Loucy (cell line): Measurements from ENCODE around the gene KSR1.

Source experiments
- H2AFZ ChIP-seq: fragments of 200-600 bp; sonication (generic); 2 replicates; pipeline ENCODE4 v1.6.0; 2016; ENCODE audit warnings: antibody characterized with exemption, mild to moderate bottlenecking, low read length, moderate library complexity
- H3F3A ChIP-seq: fragments of 200-600 bp; 2 replicates; pipeline ENCODE4 v1.6.0; 2016; ENCODE audit warnings: antibody characterized with exemption, low read depth, mild to moderate bottlenecking
- H3K27me3 ChIP-seq: fragments of 200-600 bp; sonication (generic); 2 replicates; pipeline ENCODE4 v1.6.1; 2014; ENCODE audit warnings: low read length, mild to moderate bottlenecking; ENCODE audit not compliant: insufficient read depth, poor library complexity, severe bottlenecking
- H3K36me3 ChIP-seq: fragments of 200-600 bp; sonication (generic); 2 replicates; pipeline ENCODE4 v1.6.1; 2016; ENCODE audit warnings: low read length; ENCODE audit not compliant: insufficient read depth
- H3K4me1 ChIP-seq: fragments of 200-600 bp; sonication (generic); 2 replicates; pipeline ENCODE4 v1.5.1; 2014; ENCODE audit warnings: low read length, mild to moderate bottlenecking; ENCODE audit not compliant: insufficient read depth, poor library complexity, severe bottlenecking
- H3K4me2 ChIP-seq: fragments of 200-600 bp; sonication (generic); 2 replicates; pipeline ENCODE4 v1.6.0; 2014; ENCODE audit warnings: antibody characterized with exemption, low read length, low read depth, mild to moderate bottlenecking; ENCODE audit not compliant: poor library complexity, severe bottlenecking
- H3K4me3 ChIP-seq: fragments of 200-600 bp; sonication (generic); 2 replicates; pipeline ENCODE4 v1.5.1; 2014; ENCODE audit warnings: low read length, mild to moderate bottlenecking, mixed read lengths; ENCODE audit not compliant: poor library complexity, severe bottlenecking
- H3K79me2 ChIP-seq: fragments of 200-600 bp; sonication (generic); 2 replicates; pipeline ENCODE4 v1.6.1; 2014; ENCODE audit warnings: low read length; ENCODE audit not compliant: insufficient read depth
- H3K9ac ChIP-seq: fragments of 200-600 bp; sonication (generic); 2 replicates; pipeline ENCODE4 v1.6.0; 2014; ENCODE audit warnings: mild to moderate bottlenecking, low read depth, low read length, moderate library complexity; ENCODE audit not compliant: poor library complexity, severe bottlenecking
- H3K9me2 ChIP-seq: fragments of 200-600 bp; sonication (generic); replicated peaks from 2 replicates; pipeline ENCODE4 v1.6.1; 2016; ENCODE audit warnings: low read depth, low read length, mixed read lengths
- H3K9me3 ChIP-seq: fragments of 200-600 bp; sonication (generic); 2 replicates; pipeline ENCODE4 v1.6.1; 2014; ENCODE audit warnings: mild to moderate bottlenecking, antibody characterized with exemption, low read length, low read depth; ENCODE audit not compliant: insufficient read depth
- H4K20me1 ChIP-seq: fragments of 200-600 bp; sonication (generic); 2 replicates; pipeline ENCODE4 v1.6.0; 2014; ENCODE audit warnings: antibody characterized with exemption, low read length, mild to moderate bottlenecking; ENCODE audit not compliant: insufficient read depth, poor library complexity, severe bottlenecking
- CTCF ChIP-seq: fragments of 200-600 bp; sonication (generic); conservative IDR thresholded peaks from 2 replicates; pipeline ENCODE4 v1.5.1; 2014; ENCODE audit warnings: mild to moderate bottlenecking, antibody characterized with exemption, low read length
- EZH2phosphoT487 ChIP-seq: fragments of 200-600 bp; IDR thresholded peaks from 2 replicates; pipeline ENCODE4 v1.6.1; 2018; ENCODE audit warnings: antibody characterized with exemption, mild to moderate bottlenecking, moderate library complexity, borderline replicate concordance

Gene KSR1

DNA sequence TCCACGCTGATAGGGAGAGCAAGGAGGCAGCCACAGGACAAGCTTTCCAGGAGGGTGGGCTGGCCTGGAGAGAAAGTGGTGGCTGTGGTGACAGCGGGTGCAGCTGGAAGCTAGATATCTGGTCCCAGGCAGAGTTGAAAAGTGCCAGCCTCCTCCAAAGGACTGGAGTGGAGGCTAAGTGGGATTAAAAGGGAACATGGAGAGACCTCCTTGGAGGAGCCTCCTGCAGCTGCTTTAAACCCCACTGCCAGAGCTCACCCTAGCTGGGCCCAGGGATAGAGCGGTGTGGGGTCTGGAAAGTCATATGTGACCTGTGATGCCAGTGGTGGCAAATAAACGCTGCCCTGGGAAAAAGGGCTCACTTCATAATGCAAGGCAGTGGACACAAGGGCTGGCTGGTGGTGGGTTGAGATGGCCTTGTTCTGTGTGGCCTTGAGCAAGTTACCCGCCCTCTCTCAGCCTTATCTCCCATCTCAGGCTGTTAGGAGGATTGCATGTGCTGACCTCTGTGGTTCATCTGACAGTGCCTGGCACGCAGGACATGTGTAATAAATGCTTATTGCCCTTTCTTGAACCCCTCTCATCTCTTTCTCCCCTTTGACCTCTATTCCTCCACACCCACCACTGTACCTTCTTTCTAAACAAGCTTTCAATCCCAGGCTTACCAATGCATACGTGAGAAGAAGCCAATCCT lies 113.8 kb downstream of the KSR1 start:
- Histone ChIP-seq H3K9me2 (no peaks in the 10 kb centered on the region), H4K20me1 (no peaks in the 10 kb centered on the region), H3K4me1 (peaks cover 65% of the 10 kb centered on the region), H3F3A (0 out of 2 replicates have a peak, but pooled peaks cover 4% of the 10 kb centered on the region), H3K4me2 (no peak overlapping the region), H3K9ac (peak overlapping the region; percentile 11), H3K4me3 (no peak overlapping the region), H3K36me3 (no peaks in the 10 kb centered on the region), H3K79me2 (peaks cover 20% of the 10 kb centered on the region; the same call in 1 of the 2 replicates), H2AFZ (no peak overlapping the region), H3K9me3 (no peaks in the 10 kb centered on the region), H3K27me3 (no peaks in the 10 kb centered on the region)
- no peak for TF ChIP-seq CTCF
- no peak for TF ChIP-seq EZH2phosphoT487

DNA sequence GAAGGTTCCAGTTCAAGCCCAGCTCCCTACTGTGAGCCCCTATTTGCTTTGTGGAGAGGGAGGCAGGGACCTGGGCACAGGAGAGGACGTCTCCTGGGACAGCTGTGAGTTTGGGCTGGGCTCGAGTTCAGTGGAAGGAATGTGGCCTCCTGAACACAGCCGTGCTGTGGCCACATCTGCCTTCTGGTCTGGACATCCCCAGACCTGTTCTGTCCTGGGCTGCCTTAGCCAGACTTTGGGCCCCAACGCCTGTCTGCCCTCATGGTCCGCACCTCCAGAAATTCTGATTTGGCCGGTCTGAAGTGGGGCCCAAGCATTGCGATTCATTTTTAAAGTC lies 114.3 kb downstream of the KSR1 start:
- H4K20me1 ChIP-seq = no peaks in the 10 kb centered on the region
- peaks cover 24% of the 10 kb centered on the region; the same call in 1 of the 2 replicates for H3K79me2 ChIP-seq
- 0 out of 2 replicates have a peak, but pooled peaks cover 4% of the 10 kb centered on the region for H3F3A ChIP-seq
- no peaks in the 10 kb centered on the region for H3K36me3 ChIP-seq
- H3K9me3 ChIP-seq = no peaks in the 10 kb centered on the region
- H3K4me3 ChIP-seq = no peak overlapping the region
- no peaks in the 10 kb centered on the region for H3K9me2 ChIP-seq
- H3K4me2 ChIP-seq = no peak overlapping the region
- peak overlapping the region; percentile 11 for H3K9ac ChIP-seq
- TF ChIP-seq CTCF = no peak
- TF ChIP-seq EZH2phosphoT487 = no peak
- no peaks in the 10 kb centered on the region for H3K27me3 ChIP-seq
- H2AFZ ChIP-seq = no peak overlapping the region
- peaks cover 65% of the 10 kb centered on the region for H3K4me1 ChIP-seq

GRCh38 chr17:27571563-27572352 lies 115.5 kb downstream of the KSR1 start:
- Histone ChIP-seq H3F3A (0 out of 2 replicates have a peak, but pooled peaks cover 4% of the 10 kb centered on the region), H3K79me2 (peaks cover 24% of the 10 kb centered on the region; the same call in 1 of the 2 replicates), H2AFZ (no peak overlapping the region), H3K36me3 (no peaks in the 10 kb centered on the region), H3K9ac (no peak overlapping the region), H3K9me3 (no peaks in the 10 kb centered on the region), H4K20me1 (no peaks in the 10 kb centered on the region), H3K4me3 (no peak overlapping the region), H3K9me2 (no peaks in the 10 kb centered on the region), H3K4me1 (peaks cover 66% of the 10 kb centered on the region), H3K4me2 (no peak overlapping the region), H3K27me3 (no peaks in the 10 kb centered on the region)
- TF ChIP-seq CTCF (no peak), EZH2phosphoT487 (no peak)
